Naive B cell (primary cell): Measurements from ENCODE around the gene AQP12B. TPM values are rescaled to one million over a fixed set of nuclear protein-coding genes. Genes with fewer than 3 reads are reported as not detected.
A peak's percentile ranks its signal among the peaks of the same experiment; 100 is the strongest.

Experiments used
- ATAC-seq, 2 donors: fragments of 150-1000 bp; cut with Tn5 transposase; 2 replicates each; pipeline ENCODE4 v1.10.0; 2021; ENCODE audit warnings: low read depth in 2 of 2, mild to moderate bottlenecking in 2 of 2, moderate library complexity in 2 of 2
- DNase-seq: peaks from one replicate; pipeline ENCODE4 v3.0.0; 2022
- H3K27ac Mint-ChIP-seq, 6 donors: one replicate each; pipeline ENCODE4 v1.8.0; 2020 to 2022; ENCODE audit warnings: mild to moderate bottlenecking in 6 of 6, mixed read lengths in 6 of 6, moderate library complexity in 5 of 6, inconsistent platforms in 2 of 6
- H3K27me3 Mint-ChIP-seq, 3 donors: one replicate each; pipeline ENCODE4 v1.8.0; 2021 to 2022; ENCODE audit warnings: mixed read lengths in 3 of 3, mild to moderate bottlenecking in 1 of 3
- H3K36me3 Mint-ChIP-seq, 2 donors: one replicate each; pipeline ENCODE4 v1.8.0; 2020 to 2022; ENCODE audit warnings: mixed read lengths in 2 of 2, inconsistent platforms in 1 of 2, mild to moderate bottlenecking in 1 of 2
- H3K4me1 Mint-ChIP-seq, 3 donors: one replicate each; pipeline ENCODE4 v1.8.0; 2020 to 2022; ENCODE audit warnings: mixed read lengths in 3 of 3, inconsistent platforms in 1 of 3, mild to moderate bottlenecking in 1 of 3, moderate library complexity in 1 of 3
- H3K4me3 Mint-ChIP-seq, 8 donors: one replicate each; pipeline ENCODE4 v1.8.0; 2020 to 2022; ENCODE audit warnings: mild to moderate bottlenecking in 8 of 8, mixed read lengths in 8 of 8, moderate library complexity in 8 of 8, inconsistent platforms in 2 of 8
- H3K9me3 Mint-ChIP-seq, 7 donors: one replicate each; pipeline ENCODE4 v1.8.0; 2020 to 2022; ENCODE audit warnings: mixed read lengths in 7 of 7, mild to moderate bottlenecking in 5 of 7, inconsistent platforms in 2 of 7, moderate library complexity in 1 of 7
- polyA plus RNA-seq, 6 donors: library from polyadenylated mRNA; unstranded; fragments of 300-500 nt; fragmentation: Illumina TruSeq; gene quantifications; one replicate each; pipeline ENCODE4 v1.2.3, GENCODE V29; 2021; ENCODE audit warnings: low read depth in 6 of 6

Gene AQP12B
- polyA plus RNA-seq, 6 donors from 2014 or later, result not detected

GRCh38 chr2:240630771-240631547, 51.7 kb downstream of the AQP12B start:
- H3K27ac Mint-ChIP-seq, result no peak overlapping the region
- peaks cover 0 to 10% (median 7%) of the 10 kb centered on the region in 3 donors for H3K4me1 Mint-ChIP-seq
- H3K36me3 Mint-ChIP-seq, result peaks cover 18 to 21% of the 10 kb centered on the region in 2 donors
- H3K9me3 Mint-ChIP-seq, result peaks cover 13 to 30% (median 24%) of the 10 kb centered on the region in 7 donors
- H3K4me3 Mint-ChIP-seq, result no peak overlapping the region
- no peaks in the 10 kb centered on the region for H3K27me3 Mint-ChIP-seq
- DNase-seq, result no peak
- no peak for ATAC-seq

- Mint-ChIP-seq H3K4me1 (peaks cover 4 to 13% (median 12%) of the 10 kb centered on the region in 3 donors), H3K9me3 (peaks cover 13 to 28% (median 24%) of the 10 kb centered on the region in 7 donors), H3K4me3 (no peak overlapping the region), H3K36me3 (peaks cover 18 to 21% of the 10 kb centered on the region in 2 donors), H3K27me3 (peaks cover 0 to 5% (median 4%) of the 10 kb centered on the region in 3 donors), H3K27ac (no peak overlapping the region)
- DNase-seq (no peak), ATAC-seq (no peak)
Observed at GRCh38 chr2:240629968-240630770, 52.5 kb downstream of the AQP12B start.

GRCh38 chr2:240629619-240629967, 53.1 kb downstream of the AQP12B start:
- H3K4me1 Mint-ChIP-seq, result peaks cover 10 to 19% (median 16%) of the 10 kb centered on the region in 3 donors
- H3K9me3 Mint-ChIP-seq, result peaks cover 9 to 23% (median 19%) of the 10 kb centered on the region in 7 donors
- no peak overlapping the region for H3K27ac Mint-ChIP-seq
- no peak overlapping the region for H3K4me3 Mint-ChIP-seq
- no peak for DNase-seq
- H3K36me3 Mint-ChIP-seq, result peaks cover 15% of the 10 kb centered on the region in 2 donors
- ATAC-seq, result no peak
- H3K27me3 Mint-ChIP-seq, result peaks cover 4 to 10% (median 5%) of the 10 kb centered on the region in 3 donors

- DNase-seq, result no peak
- Mint-ChIP-seq H3K27me3 (peaks cover 4 to 14% (median 5%) of the 10 kb centered on the region in 3 donors), H3K27ac (peak overlapping the region in 1 of 6 donors; percentile 26)
Observed at GRCh38 chr2:240628808-240629618, 53.7 kb downstream of the AQP12B start.

GRCh38 chr2:240628507-240628807, 54.2 kb downstream of the AQP12B start:
- no peak for ATAC-seq

More at GRCh38 chr2:240628808-240629618, 53.7 kb downstream of the AQP12B start:
- Mint-ChIP-seq H3K36me3 (peaks cover 9 to 10% of the 10 kb centered on the region in 2 donors), H3K4me1 (peaks cover 11 to 25% (median 16%) of the 10 kb centered on the region in 3 donors), H3K9me3 (peaks cover 6 to 17% (median 14%) of the 10 kb centered on the region in 7 donors), H3K4me3 (no peak overlapping the region)
- no peak for ATAC-seq

GRCh38 chr2:240627736-240628506, 54.8 kb downstream of the AQP12B start:
- peaks cover 11 to 26% (median 16%) of the 10 kb centered on the region in 3 donors for H3K4me1 Mint-ChIP-seq
- no peak overlapping the region for H3K4me3 Mint-ChIP-seq
- H3K36me3 Mint-ChIP-seq, result peaks cover 0 to under 1% of the 10 kb centered on the region in 2 donors
- ATAC-seq (no peak), DNase-seq (no peak)
- H3K9me3 Mint-ChIP-seq, result peaks cover 0 to 7% (median 5%) of the 10 kb centered on the region in 7 donors
- H3K27me3 Mint-ChIP-seq, result peaks cover 4 to 21% (median 5%) of the 10 kb centered on the region in 3 donors
- H3K27ac Mint-ChIP-seq, result peak overlapping the region in 1 of 6 donors; percentile 69

More at GRCh38 chr2:240628507-240628807, 54.2 kb downstream of the AQP12B start:
- DNase-seq, result no peak
- Mint-ChIP-seq H3K4me1 (peaks cover 11 to 26% (median 16%) of the 10 kb centered on the region in 3 donors), H3K9me3 (peaks cover 4 to 13% (median 10%) of the 10 kb centered on the region in 7 donors), H3K27me3 (peaks cover 4 to 16% (median 5%) of the 10 kb centered on the region in 3 donors), H3K36me3 (peaks cover 4 to 6% of the 10 kb centered on the region in 2 donors), H3K4me3 (no peak overlapping the region), H3K27ac (no peak overlapping the region)

GRCh38 chr2:240626531-240627300, 56.0 kb downstream of the AQP12B start:
- Mint-ChIP-seq H3K27ac (peak overlapping the region in 3 of 6 donors; percentile 68 to 92 (median 84)), H3K4me3 (peak overlapping the region in 3 of 8 donors; percentile 11 to 33 (median 22)), H3K4me1 (peaks cover 11 to 26% (median 16%) of the 10 kb centered on the region in 3 donors), H3K27me3 (peaks cover 5 to 32% (median 7%) of the 10 kb centered on the region in 3 donors), H3K36me3 (no peaks in the 10 kb centered on the region), H3K9me3 (peaks cover 0 to 1% (median 0%) of the 10 kb centered on the region in 7 donors)
- DNase-seq (no peak), ATAC-seq (peak; percentile 13 to 32)

Other genes with a start within 250 kb of the AQP12B start
- under 1 TPM in 5 of 6 donors, not detected in 1; 0.12 to 0.47 (median 0.36) TPM for gene GPC1, start 247.2 kb downstream of the AQP12B start, polyA plus RNA-seq
- 10 to 100 TPM in 2 of 6 donors, 1 to 10 TPM in 4; 5.8 to 21.1 (median 8.9) TPM for gene ANKMY1, start 124.9 kb downstream of the AQP12B start, polyA plus RNA-seq
- gene DUSP28, start 122.5 kb downstream of the AQP12B start, polyA plus RNA-seq, result 10 to 100 TPM; 20.5 to 39.0 (median 24.7) TPM
- 10 to 100 TPM; 15.6 to 44.3 (median 28.3) TPM for gene RNPEPL1, start 114.4 kb downstream of the AQP12B start, polyA plus RNA-seq
- 10 to 100 TPM in 1 of 6 donors, 1 to 10 TPM in 5; 1.4 to 19.0 (median 7.5) TPM for gene CAPN10, start 96.2 kb downstream of the AQP12B start, polyA plus RNA-seq
- 1 to 10 TPM in 2 of 6 donors, under 1 TPM in 3, not detected in 1; 0.54 to 2.9 (median 0.82) TPM for gene GPR35, start 57.4 kb downstream of the AQP12B start, polyA plus RNA-seq
- not detected for gene AQP12A, start 9.0 kb upstream of the AQP12B start, polyA plus RNA-seq
- not detected for gene KIF1A, start 137.3 kb upstream of the AQP12B start, polyA plus RNA-seq
- gene AGXT, start 185.9 kb upstream of the AQP12B start, polyA plus RNA-seq, result not detected
- not detected for gene MAB21L4, start 213.3 kb upstream of the AQP12B start, polyA plus RNA-seq
- not detected for gene CROCC2, start 223.5 kb upstream of the AQP12B start, polyA plus RNA-seq